ENCODE results near the gene DPP7. TPM values are rescaled to one million over a fixed set of nuclear protein-coding genes. Genes with fewer than 3 reads are reported as not detected.

The DPP7 gene
- total and polyA plus RNA-seq, 9 of the 15 experiments (the other 6 are each of a cell fraction or from before 2014, with no cell fraction given) = 0.99 to 365 (median 132) TPM

DNA sequence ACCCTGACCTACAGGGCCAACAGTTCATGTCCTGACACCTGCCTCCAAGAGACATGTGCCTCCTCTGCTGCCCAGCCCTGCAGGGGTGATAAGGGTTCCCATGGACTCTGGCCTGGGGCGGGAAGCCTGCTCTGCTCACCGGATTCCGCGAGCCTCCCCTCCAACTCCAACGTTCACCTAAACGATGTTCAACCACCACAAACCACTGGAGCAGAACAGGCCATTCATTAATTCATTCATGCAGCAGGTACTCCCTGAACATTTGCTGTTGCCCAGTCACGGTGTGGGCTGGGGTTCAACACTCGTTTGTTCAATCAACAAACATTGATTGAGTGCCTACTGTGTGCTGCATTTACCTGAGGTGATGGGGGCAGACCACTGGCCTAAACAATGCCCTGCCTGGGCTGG, 40.5 kb downstream of the DPP7 start (continued):
- TF ChIP-seq, protein P1, sequence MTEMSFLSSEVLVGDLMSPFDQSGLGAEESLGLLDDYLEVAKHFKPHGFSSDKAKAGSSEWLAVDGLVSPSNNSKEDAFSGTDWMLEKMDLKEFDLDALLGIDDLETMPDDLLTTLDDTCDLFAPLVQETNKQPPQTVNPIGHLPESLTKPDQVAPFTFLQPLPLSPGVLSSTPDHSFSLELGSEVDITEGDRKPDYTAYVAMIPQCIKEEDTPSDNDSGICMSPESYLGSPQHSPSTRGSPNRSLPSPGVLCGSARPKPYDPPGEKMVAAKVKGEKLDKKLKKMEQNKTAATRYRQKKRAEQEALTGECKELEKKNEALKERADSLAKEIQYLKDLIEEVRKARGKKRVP (CRISPR knock-in tag; IDR thresholded peaks at IDR 0.05) = no peak
- no peak for TF ChIP-seq MYBL2 (IDR thresholded peaks at IDR 0.05; ENCODE audit: low read depth)
- TF ChIP-seq MYBL2 (CRISPR knock-in tag; IDR thresholded peaks at IDR 0.05; ENCODE audit: borderline replicate concordance) = no peak
- TF ChIP-seq ETS2 (tag; IDR thresholded peaks at IDR 0.05; ENCODE audit: borderline replicate concordance, poor library complexity, severe bottlenecking) = no peak
- TF ChIP-seq ZNF124 (CRISPR knock-in tag; IDR thresholded peaks at IDR 0.05) = no peak
- TF ChIP-seq POLR2H (tag; IDR thresholded peaks at IDR 0.05; ENCODE audit: low read depth) = no peak
- TF ChIP-seq, protein P2, sequence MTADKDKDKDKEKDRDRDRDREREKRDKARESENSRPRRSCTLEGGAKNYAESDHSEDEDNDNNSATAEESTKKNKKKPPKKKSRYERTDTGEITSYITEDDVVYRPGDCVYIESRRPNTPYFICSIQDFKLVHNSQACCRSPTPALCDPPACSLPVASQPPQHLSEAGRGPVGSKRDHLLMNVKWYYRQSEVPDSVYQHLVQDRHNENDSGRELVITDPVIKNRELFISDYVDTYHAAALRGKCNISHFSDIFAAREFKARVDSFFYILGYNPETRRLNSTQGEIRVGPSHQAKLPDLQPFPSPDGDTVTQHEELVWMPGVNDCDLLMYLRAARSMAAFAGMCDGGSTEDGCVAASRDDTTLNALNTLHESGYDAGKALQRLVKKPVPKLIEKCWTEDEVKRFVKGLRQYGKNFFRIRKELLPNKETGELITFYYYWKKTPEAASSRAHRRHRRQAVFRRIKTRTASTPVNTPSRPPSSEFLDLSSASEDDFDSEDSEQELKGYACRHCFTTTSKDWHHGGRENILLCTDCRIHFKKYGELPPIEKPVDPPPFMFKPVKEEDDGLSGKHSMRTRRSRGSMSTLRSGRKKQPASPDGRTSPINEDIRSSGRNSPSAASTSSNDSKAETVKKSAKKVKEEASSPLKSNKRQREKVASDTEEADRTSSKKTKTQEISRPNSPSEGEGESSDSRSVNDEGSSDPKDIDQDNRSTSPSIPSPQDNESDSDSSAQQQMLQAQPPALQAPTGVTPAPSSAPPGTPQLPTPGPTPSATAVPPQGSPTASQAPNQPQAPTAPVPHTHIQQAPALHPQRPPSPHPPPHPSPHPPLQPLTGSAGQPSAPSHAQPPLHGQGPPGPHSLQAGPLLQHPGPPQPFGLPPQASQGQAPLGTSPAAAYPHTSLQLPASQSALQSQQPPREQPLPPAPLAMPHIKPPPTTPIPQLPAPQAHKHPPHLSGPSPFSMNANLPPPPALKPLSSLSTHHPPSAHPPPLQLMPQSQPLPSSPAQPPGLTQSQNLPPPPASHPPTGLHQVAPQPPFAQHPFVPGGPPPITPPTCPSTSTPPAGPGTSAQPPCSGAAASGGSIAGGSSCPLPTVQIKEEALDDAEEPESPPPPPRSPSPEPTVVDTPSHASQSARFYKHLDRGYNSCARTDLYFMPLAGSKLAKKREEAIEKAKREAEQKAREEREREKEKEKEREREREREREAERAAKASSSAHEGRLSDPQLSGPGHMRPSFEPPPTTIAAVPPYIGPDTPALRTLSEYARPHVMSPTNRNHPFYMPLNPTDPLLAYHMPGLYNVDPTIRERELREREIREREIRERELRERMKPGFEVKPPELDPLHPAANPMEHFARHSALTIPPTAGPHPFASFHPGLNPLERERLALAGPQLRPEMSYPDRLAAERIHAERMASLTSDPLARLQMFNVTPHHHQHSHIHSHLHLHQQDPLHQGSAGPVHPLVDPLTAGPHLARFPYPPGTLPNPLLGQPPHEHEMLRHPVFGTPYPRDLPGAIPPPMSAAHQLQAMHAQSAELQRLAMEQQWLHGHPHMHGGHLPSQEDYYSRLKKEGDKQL (CRISPR knock-in tag; IDR thresholded peaks at IDR 0.05; ENCODE audit: borderline replicate concordance) = no peak
- peak; percentile 88 for TF ChIP-seq ZKSCAN1 (IDR thresholded peaks at IDR 0.05; ENCODE audit: low read depth, low read length)
- TF ChIP-seq RBFOX2 (IDR thresholded peaks at IDR 0.05; ENCODE audit: low read depth, low read length) = no peak
- 0 out of 2 replicates have a peak, but pooled peaks have one; percentile 25 for TF ChIP-seq BCOR (IDR thresholded peaks at IDR 0.05)

Measured in K562 (cell line).